Large intestine (tissue), 3 donors: ENCODE measurements around the gene CARD19. TPM values are rescaled to one million over a fixed set of nuclear protein-coding genes. Genes with fewer than 3 reads are reported as not detected.
"Not testable (repeated sequence)": the region's sequence is repeated elsewhere in the genome, so short reads cannot be mapped to it uniquely, and the experiment has no call there.

Source experiments
- DNase-seq, 2 donors: peaks; one replicate each; pipeline versions ENCODE4 v3.0.0 to v3.0.0-alpha.2; 2013
- H3K27ac ChIP-seq: one replicate; pipeline ENCODE4 v1.5.1; 2013; ENCODE audit warnings: low read length
- H3K27me3 ChIP-seq: 2 replicates; pipeline ENCODE4 v1.6.1; 2013; ENCODE audit warnings: low read length; ENCODE audit not compliant: control insufficient read depth, insufficient read depth
- H3K36me3 ChIP-seq: 2 replicates; pipeline ENCODE4 v1.6.1; 2013; ENCODE audit warnings: low read length; ENCODE audit not compliant: control insufficient read depth, insufficient read depth
- H3K4me1 ChIP-seq: one replicate; pipeline ENCODE4 v1.6.1; 2013; ENCODE audit warnings: low read length; ENCODE audit not compliant: control insufficient read depth, insufficient read depth
- H3K4me3 ChIP-seq: one replicate; pipeline ENCODE4 v1.5.1; 2013; ENCODE audit warnings: low read length
- H3K9me3 ChIP-seq: one replicate; pipeline ENCODE4 v1.6.1; 2013; ENCODE audit warnings: mild to moderate bottlenecking, low read depth, low read length, moderate library complexity; ENCODE audit not compliant: control insufficient read depth
- WGBS: methylation state at CpG from one replicate; pipeline ENCODE4 v1.1.5; 2013; ENCODE audit warnings: low lambda C conversion rate; ENCODE audit not compliant: insufficient coverage; 5-methylcytosine and 5-hydroxymethylcytosine counted together
- polyA plus RNA-seq: library from polyadenylated mRNA; unstranded; fragments of 120-200 nt; gene quantifications from one replicate; pipeline ENCODE4 v1.2.1, GENCODE V29; 2013

CARD19 gene
- polyA plus RNA-seq, 1 donor: 35.4 TPM

DNA sequence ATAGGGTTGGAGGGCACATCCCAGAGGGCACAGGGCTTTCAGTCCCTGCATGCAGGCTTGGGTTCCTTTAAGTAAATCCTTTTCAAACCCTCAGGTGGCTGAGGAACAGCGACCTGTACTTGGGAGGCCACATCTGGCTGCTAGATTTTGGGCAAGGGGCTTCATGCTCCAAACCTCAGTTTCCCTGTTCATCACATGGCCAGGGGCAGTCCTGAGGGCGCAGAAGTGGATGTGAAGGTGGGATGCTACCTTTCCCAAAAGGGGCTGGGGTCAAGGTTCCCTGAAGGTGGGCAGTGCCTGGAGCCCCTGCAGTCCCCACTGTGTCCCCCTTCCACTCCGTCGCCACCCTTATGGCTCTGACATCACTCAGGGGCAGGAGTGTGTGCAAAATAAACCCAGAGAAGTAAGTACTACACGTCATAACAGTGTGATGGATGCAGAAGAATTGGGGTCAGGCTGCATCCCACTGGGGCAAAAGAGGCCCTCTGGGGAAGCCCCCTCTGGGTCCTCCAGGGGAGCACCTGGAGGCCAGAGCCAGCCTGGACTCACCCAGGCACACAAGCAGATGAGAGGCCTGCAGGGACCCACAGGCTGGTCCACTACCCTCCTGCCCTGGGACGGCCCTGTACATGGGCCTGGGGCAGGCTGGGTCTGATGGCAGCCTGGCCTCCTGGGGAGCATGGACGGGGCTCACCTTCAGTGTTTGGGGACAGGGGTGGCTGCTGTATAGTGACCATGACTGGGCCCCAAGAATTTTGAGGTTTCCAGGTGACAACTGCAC is 1.9 kb upstream of the CARD19 start:
- no CpG with 5 or more reads among the region's 7 CpGs for WGBS
- peaks cover 40% of the 10 kb centered on the region for H3K4me1 ChIP-seq
- no peaks in the 10 kb centered on the region for H3K9me3 ChIP-seq
- no peaks in the 10 kb centered on the region for H3K36me3 ChIP-seq
- H3K4me3 ChIP-seq: no peak overlapping the region
- H3K27me3 ChIP-seq: no peaks in the 10 kb centered on the region
- peak overlapping the region; percentile 96 for H3K27ac ChIP-seq
- DNase-seq: no peak

DNA sequence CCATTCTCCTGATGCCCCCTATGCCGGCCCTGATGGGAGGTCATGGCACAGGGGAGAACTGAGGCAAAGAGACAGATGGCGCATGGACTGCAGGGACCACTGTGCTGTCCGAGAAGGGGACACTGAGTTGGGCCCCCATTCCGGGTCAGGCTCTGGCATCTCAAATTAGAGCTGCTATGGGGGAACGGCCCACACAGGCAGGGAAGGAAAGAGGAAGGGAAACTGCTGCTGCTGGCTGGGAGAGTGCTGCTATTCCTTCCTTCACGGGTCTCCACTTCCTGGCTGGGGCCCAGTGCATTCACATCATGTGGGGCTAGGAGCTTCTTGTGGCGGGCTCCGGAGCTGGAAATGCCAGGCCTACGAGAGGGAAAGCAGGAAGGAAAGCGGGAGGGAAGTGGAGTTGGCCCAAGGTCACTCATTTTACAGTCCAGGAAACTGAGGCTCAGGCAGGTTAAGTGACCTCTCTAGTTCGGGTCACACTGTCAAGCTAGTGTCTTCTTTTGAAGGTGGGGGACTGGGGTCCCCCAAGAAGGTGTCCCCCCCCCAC is 1.3 kb upstream of the CARD19 start:
- Histone ChIP-seq H3K27ac (peak overlapping the region; percentile 96), H3K27me3 (no peaks in the 10 kb centered on the region), H3K4me1 (peaks cover 40% of the 10 kb centered on the region), H3K9me3 (no peaks in the 10 kb centered on the region), H3K36me3 (no peaks in the 10 kb centered on the region), H3K4me3 (peak overlapping the region; percentile 47)
- DNase-seq: peak; percentile 19 to 45
- no CpG with 5 or more reads among the region's 11 CpGs for WGBS

DNA sequence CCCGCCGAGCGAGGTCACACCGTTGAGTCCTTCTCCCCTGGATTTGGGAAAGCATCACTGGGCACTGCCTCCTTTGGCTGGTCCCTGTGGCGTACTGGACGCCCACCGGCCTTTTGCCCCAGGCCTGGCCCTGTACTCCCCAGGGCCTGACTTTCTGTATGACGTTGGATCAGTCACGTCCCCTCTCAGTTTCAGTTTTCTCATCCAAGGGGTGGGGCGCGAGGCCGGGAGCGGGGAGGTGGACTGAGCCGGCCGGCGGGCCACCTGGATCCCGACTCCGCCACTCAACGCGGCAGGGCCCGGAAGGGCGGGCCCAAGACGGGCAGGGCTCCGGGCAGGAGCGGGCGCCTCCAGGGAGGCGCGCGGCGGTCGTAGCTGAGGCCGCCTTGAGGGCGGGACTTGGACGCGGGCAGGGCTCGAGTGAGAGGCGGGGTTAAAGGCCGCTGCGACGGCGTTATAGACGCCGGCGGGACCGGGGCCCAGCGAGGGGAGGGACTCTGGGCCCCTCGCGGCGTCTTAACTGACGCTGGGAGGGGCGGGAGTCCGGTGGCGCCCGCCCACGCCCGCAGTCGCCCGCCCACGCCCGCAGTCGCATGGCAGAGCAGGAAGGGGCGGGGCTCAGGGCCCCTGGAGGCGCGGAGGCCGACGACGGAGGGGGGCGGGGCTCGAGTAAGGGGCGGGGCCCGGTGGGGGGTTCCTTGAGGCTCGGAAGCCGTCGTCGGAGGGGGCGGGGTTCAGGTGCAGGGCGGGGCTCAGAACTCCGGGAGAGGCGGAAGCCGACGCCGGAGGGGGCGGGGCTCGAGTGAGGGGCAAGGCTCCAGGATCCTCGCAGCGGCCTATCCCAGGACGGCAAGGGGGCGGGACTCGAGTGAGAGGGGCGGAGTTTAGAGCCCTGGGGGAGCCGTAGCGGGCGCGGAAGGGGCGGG is 549 bp upstream of the CARD19 start:
- Histone ChIP-seq H3K36me3 (no peaks in the 10 kb centered on the region), H3K27ac (peak overlapping the region; percentile 96), H3K4me3 (peak overlapping the region; percentile 47), H3K4me1 (peaks cover 40% of the 10 kb centered on the region), H3K27me3 (no peaks in the 10 kb centered on the region), H3K9me3 (no peaks in the 10 kb centered on the region)
- no CpG with 5 or more reads among the region's 95 CpGs for WGBS
- peak; percentile 99 to 100 for DNase-seq

DNA sequence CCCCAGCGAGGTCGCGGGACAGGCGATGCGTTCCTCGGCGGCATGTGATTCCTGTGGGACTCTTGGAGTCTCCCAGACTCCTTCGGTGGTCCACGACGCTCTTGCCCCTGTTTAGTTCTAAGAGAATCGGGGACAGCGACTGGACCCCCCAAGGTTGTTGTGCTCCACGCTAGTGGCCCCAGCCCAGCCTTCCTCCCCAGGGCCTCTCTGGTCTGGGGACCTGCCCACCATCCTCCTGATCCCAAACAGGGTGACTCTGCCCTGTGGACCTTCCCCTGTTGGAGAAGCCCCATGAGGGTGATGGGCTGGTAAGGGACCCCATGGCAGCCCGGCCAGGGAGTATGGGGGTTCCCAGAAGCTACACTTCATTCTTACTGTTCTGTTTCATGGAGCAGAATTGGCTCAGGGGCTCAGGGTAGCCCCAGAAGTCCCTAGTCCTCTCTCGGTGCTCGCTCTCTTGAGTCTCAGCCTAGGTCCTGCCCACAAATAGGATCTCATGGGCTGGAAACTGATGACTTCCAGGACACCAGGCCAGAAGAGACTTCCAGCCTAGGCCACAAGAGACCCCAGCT is 880 bp downstream of the CARD19 start:
- no CpG with 5 or more reads among the region's 16 CpGs for WGBS
- DNase-seq: peak in 1 of 2 donors; percentile 31

DNA sequence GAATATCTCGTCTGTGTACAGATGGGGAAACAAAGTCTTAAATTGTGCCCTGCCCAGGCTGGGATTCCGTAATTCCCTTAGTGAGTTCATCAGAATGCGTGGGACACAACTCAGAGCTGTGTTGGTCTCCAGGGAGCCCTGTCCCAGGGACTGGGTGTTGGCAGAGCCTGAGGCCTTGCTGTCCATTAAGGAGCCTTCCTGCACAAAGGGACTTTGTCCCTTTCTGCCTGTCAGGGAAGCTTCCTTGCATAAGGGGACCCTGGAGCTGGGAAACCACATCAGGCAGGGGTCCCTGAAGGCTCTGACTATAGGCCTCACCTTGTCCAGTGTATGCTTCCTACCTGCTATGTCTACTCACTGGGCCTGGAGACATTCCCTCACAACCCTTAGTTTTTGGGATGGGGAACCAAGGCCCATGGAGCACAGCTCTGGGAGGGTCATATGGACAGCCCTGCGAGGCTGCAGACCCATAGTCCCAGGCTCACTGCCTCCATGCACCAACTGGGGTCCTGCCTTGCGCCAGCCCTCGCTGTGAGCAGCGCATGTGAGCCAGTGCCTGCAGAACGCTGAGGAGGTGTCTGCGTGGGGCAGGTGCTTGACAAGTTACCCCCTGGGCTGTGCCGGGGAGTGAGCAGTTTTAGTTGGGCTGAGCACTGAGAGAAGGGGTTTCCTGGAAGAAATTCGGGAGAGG is 1.6 kb downstream of the CARD19 start:
- peak overlapping the region; percentile 56 for H3K27ac ChIP-seq
- H3K4me1 ChIP-seq: peaks cover 37% of the 10 kb centered on the region
- H3K27me3 ChIP-seq: no peaks in the 10 kb centered on the region
- WGBS: no CpG with 5 or more reads among the region's 11 CpGs
- DNase-seq: peak; percentile 57 to 74
- no peaks in the 10 kb centered on the region for H3K36me3 ChIP-seq
- peak overlapping the region; percentile 65 for H3K4me3 ChIP-seq
- H3K9me3 ChIP-seq: no peaks in the 10 kb centered on the region

More for the DNA sequence above, 880 bp downstream of the CARD19 start:
- H3K4me3 ChIP-seq: peak overlapping the region; percentile 65
- H3K9me3 ChIP-seq: no peaks in the 10 kb centered on the region
- no peaks in the 10 kb centered on the region for H3K36me3 ChIP-seq
- H3K4me1 ChIP-seq: peaks cover 40% of the 10 kb centered on the region
- H3K27me3 ChIP-seq: no peaks in the 10 kb centered on the region
- H3K27ac ChIP-seq: peak overlapping the region; percentile 56

DNA sequence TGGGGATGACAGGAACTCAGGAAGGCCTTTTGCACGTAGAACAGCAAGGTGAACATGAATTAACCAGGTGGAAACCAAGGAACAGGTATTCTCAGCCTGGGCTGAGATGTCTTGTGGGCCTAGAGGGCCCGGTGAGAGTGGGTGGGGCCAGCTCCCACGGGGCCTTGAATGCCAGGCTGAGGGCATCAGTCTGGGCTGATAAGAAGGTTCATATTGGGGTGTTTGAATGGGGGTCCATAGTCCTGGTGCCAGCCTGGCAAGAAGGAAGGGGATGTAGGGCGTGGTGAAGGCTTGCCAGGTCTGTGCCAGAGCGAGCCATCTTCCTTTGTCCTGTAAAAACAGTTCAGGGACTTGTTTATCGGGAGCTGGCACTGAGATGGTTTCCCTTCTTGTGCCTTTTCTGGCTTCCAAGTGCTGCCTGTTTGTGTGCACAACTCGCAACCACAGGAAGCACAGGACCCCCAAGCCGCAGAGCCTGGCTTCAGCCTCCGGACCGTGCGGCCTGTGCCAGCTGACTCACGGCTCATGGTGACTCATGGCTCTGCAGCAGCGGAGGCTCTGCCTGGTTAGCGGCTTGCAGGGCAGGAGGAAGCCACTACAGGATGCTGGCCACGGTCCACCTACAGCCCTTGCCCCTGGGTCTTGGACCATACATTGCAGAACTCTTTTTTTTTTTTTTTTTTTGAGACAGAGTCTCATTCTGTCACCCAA is 2.4 kb downstream of the CARD19 start:
- no peaks in the 10 kb centered on the region for H3K36me3 ChIP-seq
- peak overlapping the region; percentile 65 for H3K4me3 ChIP-seq
- WGBS: no CpG with 5 or more reads among the region's 15 CpGs
- no peaks in the 10 kb centered on the region for H3K9me3 ChIP-seq
- DNase-seq: peak; percentile 37 to 47
- peaks cover 30% of the 10 kb centered on the region for H3K4me1 ChIP-seq
- H3K27ac ChIP-seq: no peak overlapping the region
- no peaks in the 10 kb centered on the region for H3K27me3 ChIP-seq

DNA sequence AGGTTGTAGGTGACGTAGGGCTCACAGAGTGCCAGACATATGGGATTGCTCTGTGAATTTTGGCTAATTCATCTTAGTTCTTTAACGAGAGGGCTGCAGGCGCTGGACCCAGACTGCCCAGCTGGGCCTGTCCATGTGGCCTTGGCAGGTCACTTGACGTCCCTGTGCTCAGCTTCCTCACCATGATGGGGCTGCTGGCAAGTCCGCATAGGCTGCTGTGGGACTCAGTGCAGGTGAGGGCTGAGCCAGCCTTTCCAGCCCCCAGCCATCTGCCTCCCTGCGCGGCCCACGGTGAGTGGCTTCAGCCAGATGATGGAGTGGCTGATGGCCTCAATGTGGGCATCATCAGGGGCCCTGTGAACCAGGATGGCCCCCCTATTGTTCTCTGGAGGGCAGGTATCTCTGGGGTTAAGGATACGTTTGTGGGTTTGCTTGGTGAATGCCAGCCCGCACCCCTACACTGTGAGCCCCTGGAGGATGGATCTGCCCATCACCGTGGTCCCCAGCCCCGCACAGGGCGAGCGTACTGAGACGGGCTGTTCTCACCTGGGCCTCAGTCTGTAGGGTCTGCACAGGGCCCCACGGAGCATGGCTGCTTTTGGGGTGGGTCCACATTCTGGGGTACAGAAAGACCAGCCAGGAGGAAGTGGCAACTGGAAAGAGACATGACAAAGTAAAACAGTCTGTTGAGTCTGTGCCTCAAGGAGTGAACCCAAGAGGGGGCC is 3.7 kb downstream of the CARD19 start:
- Histone ChIP-seq H3K9me3 (peaks cover 2% of the 10 kb centered on the region), H3K36me3 (no peaks in the 10 kb centered on the region), H3K27ac (no peak overlapping the region), H3K27me3 (no peaks in the 10 kb centered on the region), H3K4me1 (peaks cover 22% of the 10 kb centered on the region), H3K4me3 (no peak overlapping the region)
- WGBS: no CpG with 5 or more reads among the region's 16 CpGs
- no peak for DNase-seq

DNA sequence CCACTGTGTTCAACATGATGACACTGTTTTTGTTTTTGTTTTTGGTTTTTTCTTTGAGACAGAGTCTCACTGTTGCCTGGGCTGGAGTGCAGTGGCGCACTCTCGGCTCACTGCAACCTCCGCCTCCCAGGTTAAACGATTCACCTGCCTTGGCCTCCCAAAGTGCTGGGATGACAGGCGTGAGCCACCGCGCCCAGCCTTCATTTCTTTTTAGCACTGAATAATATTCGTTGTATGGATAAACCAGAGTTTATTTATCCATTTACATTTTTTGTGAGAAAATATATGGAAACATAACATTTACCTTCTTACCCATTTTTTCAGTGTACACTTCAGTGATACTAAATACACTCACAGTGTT is 4.2 kb downstream of the CARD19 start:
- whole genome bisulfite sequencing: no CpG with 5 or more reads among the region's 8 CpGs
- peaks cover 6% of the 10 kb centered on the region for H3K9me3 ChIP-seq
- H3K27ac ChIP-seq: no peak overlapping the region
- H3K4me1 ChIP-seq: peaks cover 17% of the 10 kb centered on the region
- H3K36me3 ChIP-seq: no peaks in the 10 kb centered on the region
- DNase-seq: no peak
- H3K4me3 ChIP-seq: no peak overlapping the region
- H3K27me3 ChIP-seq: no peaks in the 10 kb centered on the region

DNA sequence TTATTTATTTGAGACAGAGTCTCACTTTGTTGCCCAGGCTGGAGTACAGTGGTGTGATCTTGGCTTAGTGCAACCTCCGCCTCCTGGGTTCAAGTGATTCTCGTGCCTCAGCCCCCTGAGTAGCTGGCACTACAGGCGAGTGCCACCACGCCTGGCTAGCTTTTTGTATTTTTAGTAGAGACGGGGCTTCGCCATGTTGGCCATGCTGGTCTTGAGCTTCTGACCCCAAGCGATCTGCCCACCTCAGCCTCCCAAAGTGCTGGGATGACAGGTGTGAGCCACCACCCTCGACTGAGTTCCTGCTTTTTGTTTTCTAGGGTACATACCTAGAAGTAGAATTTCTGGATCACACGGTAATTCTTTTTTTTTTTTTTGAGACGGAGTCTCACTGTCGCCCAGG is 5.1 kb downstream of the CARD19 start:
- not testable (repeated sequence) for H3K27me3 ChIP-seq, H3K9me3 ChIP-seq, H3K27ac ChIP-seq, H3K4me3 ChIP-seq, DNase-seq, H3K36me3 ChIP-seq
- peaks cover 17% of the 10 kb centered on the region for H3K4me1 ChIP-seq
- WGBS: no CpG with 5 or more reads among the region's 11 CpGs
